ENCODE measurements around the gene SLC2A9. TPM values are rescaled to one million over a fixed set of nuclear protein-coding genes. Genes with fewer than 3 reads are reported as not detected.

SLC2A9 gene
- total and polyA plus RNA-seq, 2 of the 8 experiments (the other 6 are each of a cell fraction or from before 2014, with no cell fraction given) = 0.20 to 0.26 TPM

- Histone ChIP-seq H3K14ac (ENCODE audit: insufficient read length) (no peak overlapping the region), H4K20me1 (replicated peaks in 1 of 2; ENCODE audit: control insufficient read depth in 1 of 2, insufficient read depth in 2 of 2, low read length in 2 of 2) (no peaks in the 10 kb centered on the region), H2AK5ac (ENCODE audit: low read depth, low read length) (no peak overlapping the region), H3K36me3 (ENCODE audit: control insufficient read depth in 2 of 4, insufficient read depth in 4 of 4, low read length in 3 of 4) (no peaks in the 10 kb centered on the region), H3K4me3 (ENCODE audit: extremely low read depth in 1 of 4, insufficient read depth in 2 of 4, low read depth in 3 of 4, low read length in 4 of 4) (no peak overlapping the region), H4K5ac (ENCODE audit: insufficient read length, low read depth, low read length) (no peak overlapping the region), H3K23me2 (ENCODE audit: low read depth, low read length) (no peaks in the 10 kb centered on the region), H3K27me3 (replicated peaks in 1 of 4; ENCODE audit: control insufficient read depth in 3 of 4, extremely low read depth in 1 of 4, insufficient read depth in 3 of 4, low read length in 3 of 4) (no peaks in the 10 kb centered on the region), H3K4me2 (ENCODE audit: insufficient read depth in 1 of 2, low read depth in 2 of 2, low read length in 2 of 2) (no peak overlapping the region), H4K91ac (replicated peaks; ENCODE audit: insufficient read length, low read length) (no peak overlapping the region), H3K4ac (replicated peaks; ENCODE audit: insufficient read length, low read depth, low read length) (no peak overlapping the region), H3K9me3 (ENCODE audit: insufficient read depth in 2 of 2, low read depth in 1 of 2, low read length in 1 of 2) (0 out of 4 replicates have a peak, but pooled peaks cover 0 to 2% of the 10 kb centered on the region in 2 experiments), H2BK12ac (ENCODE audit: low read depth, low read length) (no peak overlapping the region), H3K9ac (replicated peaks in 1 of 4; ENCODE audit: extremely low read depth in 1 of 4, low read depth in 3 of 4, low read length in 3 of 4) (no peak overlapping the region), H2BK120ac (replicated peaks; ENCODE audit: low read depth, low read length) (no peak overlapping the region), H3K79me1 (ENCODE audit: low read depth, low read length) (no peaks in the 10 kb centered on the region), H2BK15ac (ENCODE audit: low read length) (no peak overlapping the region), H3K23ac (ENCODE audit: insufficient read length) (no peak overlapping the region), H3K18ac (ENCODE audit: extremely low read depth, low read length) (no peak overlapping the region), H3K79me2 (ENCODE audit: control insufficient read depth in 1 of 2, insufficient read depth in 2 of 2, low read length in 2 of 2) (no peaks in the 10 kb centered on the region), H2BK20ac (ENCODE audit: low read length) (no peak overlapping the region), H3K4me1 (replicated peaks in 1 of 4; ENCODE audit: control insufficient read depth in 3 of 4, insufficient read depth in 4 of 4, low read length in 3 of 4) (no peaks in the 10 kb centered on the region; a peak in 2 of 7 replicates), H3K56ac (replicated peaks; ENCODE audit: insufficient read length, low read depth, low read length) (no peak overlapping the region), H3K27ac (ENCODE audit: low read depth, low read length) (no peak overlapping the region), H2BK5ac (ENCODE audit: low read depth, low read length) (no peak overlapping the region), H2AFZ (ENCODE audit: low read length) (no peak overlapping the region), H4K8ac (ENCODE audit: extremely low read depth, insufficient read depth, low read length) (no peak overlapping the region)
- DNase-seq (ENCODE audit: low read depth in 1 of 2, low spot score in 2 of 2) (peak in 1 of 2 experiments; percentile 32), FAIRE-seq (no peak)
- ChIA-PET CTCF (ENCODE audit: partially characterized antibody) (no interaction called here), POLR2A (ENCODE audit: partially characterized antibody) (no interaction called here)
- 84% methylated on average over 4 of the region's 4 CpGs; no CpG with 5 or more reads in 1 of the 2 experiments for WGBS, 2 experiments (ENCODE audit: extremely low coverage in 1 of 2, insufficient coverage in 1 of 2, insufficient read length in 1 of 2, insufficient replicate concordance in 2 of 2, low coverage in 1 of 2, low lambda C conversion rate in 2 of 2, missing lambda C conversion rate in 1 of 2)
- TF ChIP-seq SP2 (IDR thresholded peaks at IDR 0.05; ENCODE audit: low read length) = no peak
Measured at GRCh38 chr4:10057023-10057395, 35.7 kb upstream of the SLC2A9 start.
